Activated naive CD4-positive, alpha-beta T cell treated with anti-CD3 and anti-CD28 coated beads, Interleukin-2, amount 10 ng/mL, durations not matched to agents 5 hours and 36 hours (primary cell): ENCODE results near the gene EPM2AIP1. TPM values are rescaled to one million over a fixed set of nuclear protein-coding genes. Genes with fewer than 3 reads are reported as not detected.

Source experiments
- total RNA-seq, 2 experiments: library from RNA; stranded (reverse); gene quantifications; one replicate each; pipeline ENCODE4 v1.2.3, GENCODE V29; 2021

EPM2AIP1 gene
- total RNA-seq = 10 to 100 TPM; 20.0 to 21.0 TPM

DNA sequence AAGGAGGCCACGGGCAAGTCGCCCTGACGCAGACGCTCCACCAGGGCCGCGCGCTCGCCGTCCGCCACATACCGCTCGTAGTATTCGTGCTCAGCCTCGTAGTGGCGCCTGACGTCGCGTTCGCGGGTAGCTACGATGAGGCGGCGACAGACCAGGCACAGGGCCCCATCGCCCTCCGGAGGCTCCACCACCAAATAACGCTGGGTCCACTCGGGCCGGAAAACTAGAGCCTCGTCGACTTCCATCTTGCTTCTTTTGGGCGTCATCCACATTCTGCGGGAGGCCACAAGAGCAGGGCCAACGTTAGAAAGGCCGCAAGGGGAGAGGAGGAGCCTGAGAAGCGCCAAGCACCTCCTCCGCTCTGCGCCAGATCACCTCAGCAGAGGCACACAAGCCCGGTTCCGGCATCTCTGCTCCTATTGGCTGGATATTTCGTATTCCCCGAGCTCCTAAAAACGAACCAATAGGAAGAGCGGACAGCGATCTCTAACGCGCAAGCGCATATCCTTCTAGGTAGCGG is at the start of gene EPM2AIP1:
EPM2AIP1 (minus strand) TSS at position 326 of the 520 bp plus-strand sequence; CDS start at position 272, 54 bp downstream.

DNA sequence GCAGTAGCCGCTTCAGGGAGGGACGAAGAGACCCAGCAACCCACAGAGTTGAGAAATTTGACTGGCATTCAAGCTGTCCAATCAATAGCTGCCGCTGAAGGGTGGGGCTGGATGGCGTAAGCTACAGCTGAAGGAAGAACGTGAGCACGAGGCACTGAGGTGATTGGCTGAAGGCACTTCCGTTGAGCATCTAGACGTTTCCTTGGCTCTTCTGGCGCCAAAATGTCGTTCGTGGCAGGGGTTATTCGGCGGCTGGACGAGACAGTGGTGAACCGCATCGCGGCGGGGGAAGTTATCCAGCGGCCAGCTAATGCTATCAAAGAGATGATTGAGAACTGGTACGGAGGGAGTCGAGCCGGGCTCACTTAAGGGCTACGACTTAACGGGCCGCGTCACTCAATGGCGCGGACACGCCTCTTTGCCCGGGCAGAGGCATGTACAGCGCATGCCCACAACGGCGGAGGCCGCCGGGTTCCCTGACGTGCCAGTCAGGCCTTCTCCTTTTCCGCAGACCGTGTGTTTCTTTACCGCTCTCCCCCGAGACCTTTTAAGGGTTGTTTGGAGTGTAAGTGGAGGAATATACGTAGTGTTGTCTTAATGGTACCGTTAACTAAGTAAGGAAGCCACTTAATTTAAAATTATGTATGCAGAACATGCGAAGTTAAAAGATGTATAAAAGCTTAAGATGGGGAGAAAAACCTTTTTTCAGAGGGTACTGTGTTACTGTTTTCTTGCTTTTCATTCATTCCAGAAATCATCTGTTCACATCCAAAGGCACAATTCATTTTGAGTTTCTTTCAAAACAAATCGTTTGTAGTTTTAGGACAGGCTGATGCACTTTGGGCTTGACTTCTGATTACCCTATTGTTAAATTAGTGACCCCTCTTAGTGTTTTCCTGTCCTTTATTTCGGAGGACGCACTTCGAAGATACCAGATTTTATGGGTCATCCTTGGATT is 674 bp upstream of the EPM2AIP1 start, which contains the start of gene MLH1:
MLH1 (plus strand) TSS at position 193 of the 958 bp plus-strand sequence; CDS start at position 223, 30 bp downstream.

DNA sequence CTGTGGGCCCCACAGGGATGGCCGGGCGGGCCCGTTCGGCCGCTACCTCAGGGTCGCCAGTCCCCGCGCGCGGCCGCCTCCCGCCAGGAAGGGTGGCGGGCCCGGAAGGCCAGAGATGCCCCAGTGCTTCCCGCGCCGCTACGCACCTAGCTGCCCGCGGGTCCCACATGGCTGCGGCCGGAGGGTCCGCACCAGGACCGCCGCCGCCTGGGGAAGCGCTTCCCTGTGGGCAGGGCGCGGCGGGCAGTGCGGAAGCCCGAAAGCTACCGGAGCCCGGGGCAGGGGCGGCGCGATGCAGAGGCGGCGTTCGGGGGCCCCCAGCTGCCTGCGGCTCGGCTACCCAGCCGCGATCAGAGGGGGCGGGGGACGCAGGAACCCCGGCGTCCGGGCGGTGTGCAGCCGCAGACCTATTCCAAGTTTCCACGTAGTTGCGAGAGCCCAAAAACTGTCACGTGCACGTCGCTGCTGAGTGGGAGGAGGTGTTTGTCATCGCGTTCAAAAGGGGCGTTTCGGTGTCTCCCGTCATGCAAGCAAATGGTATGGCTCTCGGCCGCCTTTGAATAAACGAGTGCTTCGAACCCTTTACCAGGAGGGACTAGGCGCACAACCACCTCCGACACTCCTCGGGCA is 48.2 kb downstream of the EPM2AIP1 start, which contains the start of gene TRANK1:
TRANK1 (minus strand) TSS at position 414 of the 630 bp plus-strand sequence; CDS start at position 169, 245 bp downstream.

Other genes with a start within 250 kb of the EPM2AIP1 start
- gene DCLK3, start 228.6 kb downstream of the EPM2AIP1 start, total RNA-seq = not detected
- 10 to 100 TPM; 71.5 to 72.4 TPM for gene TRANK1, start 48.1 kb downstream of the EPM2AIP1 start, total RNA-seq
- gene MLH1, start 387 bp upstream of the EPM2AIP1 start, total RNA-seq = 10 to 100 TPM; 42.0 to 47.5 TPM
- gene LRRFIP2, start 181.5 kb upstream of the EPM2AIP1 start, total RNA-seq = 10 to 100 TPM; 24.0 to 24.9 TPM